Omental fat pad (tissue), 4 donors: ENCODE data around the gene WDR20. TPM values are rescaled to one million over a fixed set of nuclear protein-coding genes. Genes with fewer than 3 reads are reported as not detected.

Experiments
- ATAC-seq: fragments of 150-250 bp; one replicate; pipeline ENCODE4 v1.9.1; 2016; ENCODE audit warnings: mild to moderate bottlenecking, moderate library complexity; ENCODE audit not compliant: low FRiP score
- DNase-seq: peaks from one replicate; pipeline ENCODE4 v3.0.0-alpha.2; 2019; ENCODE audit warnings: low spot score
- CTCF ChIP-seq, 3 donors: fragments of 450-650 bp; IDR thresholded peaks; one replicate each; pipeline ENCODE4 v1.5.1; 2016 to 2017; ENCODE audit warnings: antibody characterized with exemption in 3 of 3, mild to moderate bottlenecking in 3 of 3, moderate library complexity in 2 of 3
- total RNA-seq, 4 donors: library from RNA; depleted of rRNA; stranded (reverse); fragments of >200 nt; gene quantifications; one replicate each; pipeline ENCODE4 v1.1.0, GENCODE V29; 2016

The WDR20 gene
- total RNA-seq, 4 donors from 2014 or later = 20.2 to 26.4 (median 22.0) TPM

- no peak for DNase-seq
- no peak for TF ChIP-seq CTCF (IDR thresholded peaks at IDR 0.05)
- no peak for ATAC-seq
Measured at GRCh38 chr14:102177161-102177560, 37.5 kb downstream of the WDR20 start.

DNA sequence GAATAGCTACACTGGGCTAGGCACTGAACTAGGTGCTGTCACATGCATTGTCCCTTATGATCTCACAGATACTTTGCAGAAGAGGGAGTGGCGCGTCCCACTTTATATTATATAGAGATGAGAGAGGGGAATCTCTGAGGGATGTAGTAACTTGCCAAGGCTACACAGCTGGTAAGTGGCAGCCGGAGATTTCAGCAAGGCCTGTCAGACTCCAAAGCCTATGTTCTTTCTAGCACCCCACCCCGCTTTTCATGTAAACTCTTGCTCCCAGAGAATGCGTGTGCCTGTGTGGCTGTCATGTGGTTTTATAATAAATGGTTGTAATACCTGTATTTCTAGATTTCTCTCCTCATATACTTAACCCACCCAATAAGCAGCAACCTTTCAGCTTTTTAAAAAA, 39.1 kb downstream of the WDR20 start:
- no peak for TF ChIP-seq CTCF (IDR thresholded peaks at IDR 0.05)
- ATAC-seq (no peak), DNase-seq (no peak)

GRCh38 chr14:102180248-102180998, 40.7 kb downstream of the WDR20 start:
- DNase-seq = no peak
- TF ChIP-seq CTCF (IDR thresholded peaks at IDR 0.05) = no peak
- no peak for ATAC-seq

DNA sequence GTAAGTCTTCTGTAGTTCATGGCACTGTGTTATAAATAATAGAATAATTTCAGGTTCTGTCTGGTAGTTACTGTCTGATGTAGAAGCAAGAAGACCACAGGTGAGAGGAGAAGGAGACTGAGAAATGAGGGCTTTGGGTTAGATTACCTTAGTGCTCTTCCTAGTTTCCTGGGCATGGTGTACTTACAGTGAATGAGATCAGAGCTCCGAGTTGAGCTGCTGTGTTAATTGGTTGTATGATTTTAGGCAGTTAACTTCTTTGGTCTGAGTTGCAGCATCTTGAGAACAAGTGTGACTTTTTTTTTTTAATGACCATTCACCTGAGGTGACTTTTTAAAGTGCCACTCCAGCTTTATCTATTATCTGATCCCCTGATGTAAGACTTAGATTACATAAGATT, 41.5 kb downstream of the WDR20 start:
- TF ChIP-seq CTCF (IDR thresholded peaks at IDR 0.05) = no peak
- ATAC-seq = no peak

GRCh38 chr14:102182190-102182589, 42.5 kb downstream of the WDR20 start:
- no peak for TF ChIP-seq CTCF (IDR thresholded peaks at IDR 0.05)
- ATAC-seq (no peak), DNase-seq (no peak)

More for the DNA sequence above, 41.5 kb downstream of the WDR20 start:
- DNase-seq = no peak

DNA sequence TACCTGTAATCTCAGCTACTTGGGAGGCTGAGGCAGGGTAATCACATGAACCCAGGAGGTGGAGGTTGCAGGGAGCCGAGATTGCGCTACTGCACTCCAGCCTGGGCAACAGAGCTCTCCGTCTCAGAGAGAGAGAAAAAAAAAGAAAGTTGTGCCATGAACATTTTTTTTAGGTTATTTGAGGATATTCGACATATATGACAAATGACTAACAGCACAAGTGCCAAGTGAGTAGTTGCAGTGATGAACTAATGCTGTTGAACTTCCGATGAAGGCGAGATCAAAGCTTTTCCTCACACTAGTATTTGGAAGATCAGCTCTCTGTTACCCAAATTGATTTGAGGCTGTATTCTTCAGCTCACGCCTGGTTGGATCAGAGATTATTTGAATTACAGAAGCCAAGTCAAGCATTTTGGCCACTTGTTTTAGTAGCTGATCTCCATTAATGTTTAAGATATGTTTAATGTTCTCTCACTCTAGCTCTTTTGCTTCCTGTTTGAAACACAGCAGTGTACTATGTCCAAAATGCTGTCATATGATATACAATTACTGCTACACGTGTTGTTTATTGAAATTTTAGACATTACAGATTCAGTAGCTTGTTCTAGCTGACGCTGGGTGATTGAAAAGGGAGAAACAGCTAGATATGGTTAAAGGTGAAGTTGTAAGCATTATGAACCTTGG, 43.4 kb downstream of the WDR20 start:
- TF ChIP-seq CTCF (IDR thresholded peaks at IDR 0.05) = no peak
- no peak for DNase-seq
- no peak for ATAC-seq

DNA sequence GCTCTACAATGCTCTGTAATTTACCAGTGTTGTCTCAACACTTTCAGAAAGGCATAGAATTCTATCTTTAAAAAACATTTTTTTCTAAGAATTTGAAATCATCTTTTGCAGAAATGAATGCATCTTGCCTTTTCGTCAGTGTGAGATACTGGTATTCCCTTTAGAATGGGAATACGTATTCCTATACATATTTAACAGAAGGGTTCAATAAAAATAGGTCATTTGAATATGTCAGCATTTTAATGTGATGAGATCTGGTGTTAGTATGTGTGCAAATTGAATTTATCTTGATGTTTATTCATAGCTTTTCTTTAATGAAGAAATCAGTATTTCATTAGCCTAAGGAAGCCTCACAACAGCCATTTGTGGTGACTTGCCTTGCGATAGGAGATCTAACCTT, 44.2 kb downstream of the WDR20 start:
- ATAC-seq (no peak), DNase-seq (no peak)
- no peak for TF ChIP-seq CTCF (IDR thresholded peaks at IDR 0.05)
